MM.1S (cell line): ENCODE results near the gene KCNA5.

Source experiments
- DNase-seq: peaks from one replicate; pipeline ENCODE4 v3.0.0-alpha.2; 2015
- H2AFZ ChIP-seq: fragments of 300-600 bp; sonication (generic); 2 replicates; pipeline ENCODE4 v1.6.0; 2016; ENCODE audit warnings: antibody characterized with exemption, low read length
- H3F3A ChIP-seq: fragments of 300-600 bp; sonication (generic); 2 replicates; pipeline ENCODE4 v1.6.1; 2016; ENCODE audit warnings: mild to moderate bottlenecking, antibody characterized with exemption, low read length, moderate library complexity, mixed read lengths; ENCODE audit not compliant: insufficient read depth
- H3K27ac ChIP-seq: fragments of 300-600 bp; sonication (generic); 2 replicates; pipeline ENCODE4 v1.5.1; 2016; ENCODE audit warnings: mild to moderate bottlenecking, low read length
- H3K27me3 ChIP-seq: fragments of 300-600 bp; sonication (generic); replicated peaks from 2 replicates; pipeline ENCODE4 v1.6.0; 2016; ENCODE audit warnings: low read length; ENCODE audit not compliant: insufficient read depth
- H3K36me3 ChIP-seq: fragments of 300-600 bp; sonication (generic); replicated peaks from 2 replicates; pipeline ENCODE4 v1.6.1; 2016; ENCODE audit warnings: mild to moderate bottlenecking, low read length, mixed read lengths; ENCODE audit not compliant: insufficient read depth
- H3K4me1 ChIP-seq: fragments of 300-600 bp; sonication (generic); 2 replicates; pipeline ENCODE4 v1.6.1; 2016; ENCODE audit warnings: low read length, mixed read lengths
- H3K4me2 ChIP-seq: fragments of 300-600 bp; sonication (generic); 2 replicates; pipeline ENCODE4 v1.6.0; 2016; ENCODE audit warnings: low read depth, low read length
- H3K4me3 ChIP-seq: fragments of 300-600 bp; sonication (generic); 2 replicates; pipeline ENCODE4 v1.5.1; 2016; ENCODE audit warnings: low read length, mixed read lengths
- H3K79me2 ChIP-seq: fragments of 300-600 bp; sonication (generic); 2 replicates; pipeline ENCODE4 v1.6.1; 2016; ENCODE audit warnings: mixed run types, low read length, mixed read lengths
- H3K9ac ChIP-seq: fragments of 300-600 bp; sonication (generic); 2 replicates; pipeline ENCODE4 v1.6.1; 2016; ENCODE audit warnings: low read length, mixed read lengths
- H3K9me2 ChIP-seq: fragments of 300-600 bp; sonication (generic); replicated peaks from 2 replicates; pipeline ENCODE4 v1.6.1; 2016; ENCODE audit warnings: mild to moderate bottlenecking, low read length, mixed read lengths; ENCODE audit not compliant: insufficient read depth
- H3K9me3 ChIP-seq: fragments of 300-600 bp; sonication (generic); replicated peaks from 2 replicates; pipeline ENCODE4 v1.6.1; 2016; ENCODE audit warnings: mild to moderate bottlenecking, low read length, mixed read lengths; ENCODE audit not compliant: insufficient read depth
- H4K20me1 ChIP-seq: fragments of 300-600 bp; sonication (generic); 2 replicates; pipeline ENCODE4 v1.6.1; 2016; ENCODE audit warnings: mild to moderate bottlenecking, low read length, moderate library complexity, mixed read lengths; ENCODE audit not compliant: insufficient read depth
- CTCF ChIP-seq: fragments of 300-600 bp; sonication (generic); IDR thresholded peaks from 2 replicates; pipeline ENCODE4 v1.5.1; 2016; ENCODE audit warnings: antibody characterized with exemption, low read length, mixed read lengths
- EZH2 ChIP-seq: fragments of 300-600 bp; sonication (generic); optimal IDR thresholded peaks from 2 replicates; pipeline ENCODE3; 2017; ENCODE audit warnings: low read depth, mild to moderate bottlenecking, antibody characterized with exemption, low read length, mixed read lengths
- EZH2phosphoT487 ChIP-seq: fragments of 300-600 bp; sonication (generic); IDR thresholded peaks from 2 replicates; pipeline ENCODE4 v1.6.1; 2018; ENCODE audit warnings: antibody characterized with exemption, low read length

Gene KCNA5

GRCh38 chr12:5043589-5044419 lies at the start of gene KCNA5:
Gene KCNA5, plus strand, starts transcription at chr12:5043879. Its CDS starts 269 bp downstream, at chr12:5044148.
- Histone ChIP-seq H2AFZ (no peak within 1 kb of the TSS), H3K4me3 (no peak within 1 kb of the TSS), H3K9ac (no peak within 1 kb of the TSS), H3K27ac (no peak within 1 kb of the TSS), H3K4me2 (no peak within 1 kb of the TSS), H3K4me1 (peaks cover 13% of the 10 kb centered on the region), H3F3A (no peaks in the 10 kb centered on the region), H3K36me3 (no peaks in the 10 kb centered on the region), H3K27me3 (0 out of 2 replicates have a peak, but pooled peaks cover 5% of the 10 kb centered on the region), H3K79me2 (no peaks in the 10 kb centered on the region), H3K9me2 (no peaks in the 10 kb centered on the region), H3K9me3 (no peaks in the 10 kb centered on the region), H4K20me1 (no peaks in the 10 kb centered on the region)
- DNase-seq = no peak
- TF ChIP-seq EZH2 (no peak), CTCF (no peak), EZH2phosphoT487 (no peak)

GRCh38 chr12:4994622-4995021 lies 49.1 kb upstream of the KCNA5 start:
- Histone ChIP-seq H3K36me3 (no peaks in the 10 kb centered on the region), H3K4me1 (no peaks in the 10 kb centered on the region), H3K9me3 (no peaks in the 10 kb centered on the region), H3K27ac (no peak overlapping the region), H3K9ac (no peak overlapping the region), H3K9me2 (no peaks in the 10 kb centered on the region), H3K27me3 (no peaks in the 10 kb centered on the region), H3F3A (no peaks in the 10 kb centered on the region), H3K4me2 (no peak overlapping the region), H2AFZ (no peak overlapping the region), H3K4me3 (no peak overlapping the region), H3K79me2 (no peaks in the 10 kb centered on the region), H4K20me1 (no peaks in the 10 kb centered on the region)
- TF ChIP-seq EZH2 = no peak
- no peak for TF ChIP-seq CTCF
- no peak for TF ChIP-seq EZH2phosphoT487
- no peak for DNase-seq

- Histone ChIP-seq H3K27ac (no peak overlapping the region), H3K9ac (no peak overlapping the region), H3K4me2 (no peak overlapping the region), H3K79me2 (no peaks in the 10 kb centered on the region), H3F3A (no peaks in the 10 kb centered on the region), H3K27me3 (no peaks in the 10 kb centered on the region), H4K20me1 (no peaks in the 10 kb centered on the region), H3K4me3 (no peak overlapping the region), H3K4me1 (no peaks in the 10 kb centered on the region), H2AFZ (no peak overlapping the region), H3K9me3 (no peaks in the 10 kb centered on the region), H3K9me2 (no peaks in the 10 kb centered on the region), H3K36me3 (no peaks in the 10 kb centered on the region)
- DNase-seq = no peak
- TF ChIP-seq EZH2 = no peak
- TF ChIP-seq CTCF = no peak
- TF ChIP-seq EZH2phosphoT487 = no peak
Observed at GRCh38 chr12:4996714-4997113, 47.0 kb upstream of the KCNA5 start.
